HUES48 (cell line): ENCODE data around the gene SLC4A5.

Experiments
- H3K27ac ChIP-seq: one replicate; pipeline ENCODE4 v1.7.0; 2013; ENCODE audit warnings: low read depth, low read length, inconsistent platforms
- H3K27me3 ChIP-seq: 2 replicates; pipeline ENCODE4 v1.6.1; 2013; ENCODE audit warnings: mild to moderate bottlenecking, low read length; ENCODE audit not compliant: control insufficient read depth, insufficient read depth
- H3K36me3 ChIP-seq: 2 replicates; pipeline ENCODE4 v1.6.1; 2013; ENCODE audit warnings: low read length; ENCODE audit not compliant: control insufficient read depth, insufficient read depth
- H3K4me1 ChIP-seq: 2 replicates; pipeline ENCODE4 v1.6.1; 2013; ENCODE audit warnings: mild to moderate bottlenecking, low read length; ENCODE audit not compliant: control insufficient read depth, insufficient read depth
- H3K4me3 ChIP-seq: 2 replicates; pipeline ENCODE4 v1.5.1; 2013; ENCODE audit warnings: mild to moderate bottlenecking, low read depth, low read length
- H3K9ac ChIP-seq: 2 replicates; pipeline ENCODE4 v1.6.1; 2013; ENCODE audit warnings: mild to moderate bottlenecking, low read depth, low read length, moderate library complexity
- H3K9me3 ChIP-seq: 2 replicates; pipeline ENCODE4 v1.6.1; 2013; ENCODE audit warnings: low read length; ENCODE audit not compliant: control insufficient read depth, insufficient read depth

The SLC4A5 gene

DNA sequence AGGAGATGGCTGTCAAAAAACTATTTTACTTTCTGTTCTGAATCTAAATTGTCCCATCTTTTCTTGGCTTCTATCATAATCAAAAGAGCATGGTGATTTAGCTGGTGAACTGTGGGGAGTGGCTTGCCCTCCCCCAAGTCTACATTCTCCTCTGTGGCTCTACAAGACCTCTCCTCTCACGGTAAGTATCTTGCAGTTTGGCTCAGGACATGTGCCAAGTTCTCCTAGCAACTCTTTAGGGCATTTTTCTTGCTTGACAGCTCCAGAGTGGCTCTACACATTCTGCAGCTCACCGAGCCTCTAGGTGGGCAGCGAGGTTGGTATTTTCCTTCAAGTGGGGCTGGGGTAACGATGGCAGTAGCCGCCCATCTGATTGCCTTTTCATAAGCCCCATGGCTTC lies 29.1 kb downstream of the SLC4A5 start:
- no peaks in the 10 kb centered on the region for H3K27me3 ChIP-seq

GRCh38 chr2:74313497-74313896 lies 29.7 kb downstream of the SLC4A5 start:
- H3K27me3 ChIP-seq = no peaks in the 10 kb centered on the region
- H3K27ac ChIP-seq = no peak overlapping the region
- no peak overlapping the region for H3K9ac ChIP-seq
- peaks cover 9% of the 10 kb centered on the region; the same call in 1 of the 2 replicates for H3K4me1 ChIP-seq
- H3K4me3 ChIP-seq = no peak overlapping the region
- no peaks in the 10 kb centered on the region for H3K36me3 ChIP-seq
- no peaks in the 10 kb centered on the region for H3K9me3 ChIP-seq

More for the DNA sequence above, 29.1 kb downstream of the SLC4A5 start:
- Histone ChIP-seq H3K4me3 (no peak overlapping the region), H3K9me3 (no peaks in the 10 kb centered on the region), H3K27ac (no peak overlapping the region), H3K36me3 (no peaks in the 10 kb centered on the region), H3K9ac (no peak overlapping the region), H3K4me1 (peaks cover 9% of the 10 kb centered on the region; the same call in 1 of the 2 replicates)

- peaks cover 9% of the 10 kb centered on the region; the same call in 1 of the 2 replicates for H3K4me1 ChIP-seq
- H3K9ac ChIP-seq = no peak overlapping the region
- no peak overlapping the region for H3K4me3 ChIP-seq
- no peaks in the 10 kb centered on the region for H3K9me3 ChIP-seq
- H3K27me3 ChIP-seq = no peaks in the 10 kb centered on the region
- no peak overlapping the region for H3K27ac ChIP-seq
- H3K36me3 ChIP-seq = no peaks in the 10 kb centered on the region
Measured at GRCh38 chr2:74312913-74313312, 30.3 kb downstream of the SLC4A5 start.

DNA sequence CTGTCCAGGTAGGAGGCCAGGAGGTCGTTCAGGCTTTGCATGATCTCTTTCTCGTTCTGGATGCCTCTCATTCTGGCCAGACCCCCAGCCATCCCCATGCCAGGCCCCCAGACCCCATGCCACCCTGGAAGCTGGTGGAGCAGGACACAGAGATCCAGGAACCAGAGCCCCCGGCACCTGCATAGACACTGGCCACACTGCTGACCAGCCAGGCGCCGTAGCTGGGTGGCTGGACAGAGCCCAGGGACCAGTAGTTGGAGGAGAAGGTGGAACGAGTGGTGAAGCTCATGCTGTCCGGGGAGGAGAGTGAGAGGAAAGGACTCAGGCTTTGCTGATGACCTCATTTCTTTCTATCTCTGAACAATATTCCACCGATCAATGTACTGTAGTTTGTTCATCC lies 35.5 kb downstream of the SLC4A5 start:
- Histone ChIP-seq H3K27me3 (no peaks in the 10 kb centered on the region), H3K4me1 (no peaks in the 10 kb centered on the region), H3K9me3 (no peaks in the 10 kb centered on the region), H3K9ac (no peak overlapping the region), H3K36me3 (no peaks in the 10 kb centered on the region), H3K27ac (no peak overlapping the region), H3K4me3 (no peak overlapping the region)

GRCh38 chr2:74304332-74305148 lies 38.7 kb downstream of the SLC4A5 start:
- no peaks in the 10 kb centered on the region for H3K36me3 ChIP-seq
- H3K4me1 ChIP-seq = no peaks in the 10 kb centered on the region
- H3K27me3 ChIP-seq = no peaks in the 10 kb centered on the region
- no peak overlapping the region for H3K4me3 ChIP-seq
- H3K9me3 ChIP-seq = no peaks in the 10 kb centered on the region
- H3K27ac ChIP-seq = no peak overlapping the region
- H3K9ac ChIP-seq = no peak overlapping the region

GRCh38 chr2:74302865-74303264 lies 40.4 kb downstream of the SLC4A5 start:
- Histone ChIP-seq H3K4me3 (no peak overlapping the region), H3K9me3 (no peaks in the 10 kb centered on the region), H3K27ac (no peak overlapping the region), H3K27me3 (no peaks in the 10 kb centered on the region), H3K9ac (no peak overlapping the region), H3K4me1 (no peaks in the 10 kb centered on the region), H3K36me3 (no peaks in the 10 kb centered on the region)

GRCh38 chr2:74301262-74301661 lies 42.0 kb downstream of the SLC4A5 start:
- no peak overlapping the region for H3K27ac ChIP-seq
- no peaks in the 10 kb centered on the region for H3K36me3 ChIP-seq
- H3K4me1 ChIP-seq = no peaks in the 10 kb centered on the region
- H3K9ac ChIP-seq = no peak overlapping the region
- no peak overlapping the region for H3K4me3 ChIP-seq
- no peaks in the 10 kb centered on the region for H3K27me3 ChIP-seq
- H3K9me3 ChIP-seq = no peaks in the 10 kb centered on the region

GRCh38 chr2:74300506-74300905 lies 42.7 kb downstream of the SLC4A5 start:
- no peaks in the 10 kb centered on the region for H3K36me3 ChIP-seq
- H3K9ac ChIP-seq = no peak overlapping the region
- H3K27me3 ChIP-seq = no peaks in the 10 kb centered on the region
- no peak overlapping the region for H3K4me3 ChIP-seq
- H3K9me3 ChIP-seq = no peaks in the 10 kb centered on the region
- no peaks in the 10 kb centered on the region for H3K4me1 ChIP-seq
- H3K27ac ChIP-seq = no peak overlapping the region

DNA sequence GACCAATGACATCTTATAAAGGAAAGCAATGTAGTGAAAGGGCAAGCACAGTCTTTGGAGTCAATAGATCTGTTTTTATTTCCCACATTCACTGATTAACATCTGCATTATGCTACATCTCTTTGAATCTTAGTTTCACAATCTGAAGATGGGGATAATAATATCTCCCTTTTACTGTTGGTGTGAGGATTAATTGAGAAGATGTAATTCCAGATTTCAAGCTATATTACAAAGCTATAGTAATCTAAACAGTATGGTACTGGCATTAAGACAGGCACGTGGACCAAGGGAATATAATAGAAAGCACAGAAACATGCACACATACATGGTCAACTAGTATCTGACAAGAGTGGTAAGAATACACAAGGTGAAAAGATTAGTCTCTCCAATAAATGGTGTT lies 45.3 kb downstream of the SLC4A5 start:
- H3K4me3 ChIP-seq = no peak overlapping the region
- H3K9ac ChIP-seq = no peak overlapping the region
- H3K36me3 ChIP-seq = no peaks in the 10 kb centered on the region
- no peaks in the 10 kb centered on the region for H3K4me1 ChIP-seq
- H3K9me3 ChIP-seq = no peaks in the 10 kb centered on the region
- H3K27ac ChIP-seq = no peak overlapping the region
- H3K27me3 ChIP-seq = no peaks in the 10 kb centered on the region

- H3K27me3 ChIP-seq = no peaks in the 10 kb centered on the region
- H3K27ac ChIP-seq = no peak overlapping the region
- no peaks in the 10 kb centered on the region for H3K4me1 ChIP-seq
- no peak overlapping the region for H3K4me3 ChIP-seq
- no peaks in the 10 kb centered on the region for H3K9me3 ChIP-seq
- H3K36me3 ChIP-seq = no peaks in the 10 kb centered on the region
- no peak overlapping the region for H3K9ac ChIP-seq
Measured at GRCh38 chr2:74297391-74297790, 45.8 kb downstream of the SLC4A5 start.

DNA sequence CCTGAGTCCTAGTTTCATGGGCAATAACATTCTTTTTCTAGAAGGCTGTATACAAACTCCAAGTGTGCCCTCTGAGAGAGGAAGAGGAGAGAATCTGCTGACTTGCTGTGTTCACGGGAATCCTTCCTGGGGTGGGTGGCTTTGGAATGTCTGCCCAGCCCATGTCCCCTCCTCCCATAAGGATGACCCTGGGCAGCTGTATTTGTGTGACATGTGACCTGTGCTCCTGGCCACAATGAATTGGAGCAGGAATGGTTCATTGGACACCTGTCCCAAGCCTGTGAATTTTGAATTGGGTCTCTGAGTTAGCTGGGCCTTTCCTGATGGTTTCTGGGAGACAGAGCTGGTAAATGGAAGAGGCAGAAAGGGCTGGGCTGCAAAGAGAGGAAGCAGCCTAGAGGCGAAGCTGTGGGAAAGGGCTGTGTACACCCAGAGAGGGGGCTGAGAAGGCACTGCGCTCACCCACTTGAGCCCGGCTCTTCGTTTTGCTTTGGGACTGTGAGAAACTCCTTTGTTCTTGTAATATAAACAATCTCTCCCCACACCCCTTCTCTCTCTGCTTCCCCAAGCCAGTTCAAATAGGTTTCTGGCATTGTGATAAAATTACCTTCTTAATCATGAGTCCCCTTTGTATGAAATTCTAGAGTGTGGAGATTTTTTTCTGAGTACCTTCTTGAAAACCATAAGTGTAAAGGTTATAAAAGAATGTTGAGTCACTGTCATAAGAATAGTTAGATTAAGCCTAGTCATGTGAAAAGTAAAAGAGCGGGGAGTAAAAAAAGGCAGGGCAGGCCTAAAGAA lies 49.8 kb downstream of the SLC4A5 start:
- no peaks in the 10 kb centered on the region for H3K9me3 ChIP-seq
- no peak overlapping the region for H3K4me3 ChIP-seq
- no peak overlapping the region for H3K9ac ChIP-seq
- no peaks in the 10 kb centered on the region for H3K4me1 ChIP-seq
- H3K27me3 ChIP-seq = no peaks in the 10 kb centered on the region
- H3K36me3 ChIP-seq = no peaks in the 10 kb centered on the region
- no peak overlapping the region for H3K27ac ChIP-seq
